VCaP (cell line): ENCODE data around the gene STX18.
"Not testable (repeated sequence)": the region's sequence is repeated elsewhere in the genome, so short reads cannot be mapped to it uniquely, and the experiment has no call there.

Source experiments
- H3K27ac ChIP-seq: fragments of 450-650 bp; 2 replicates; pipeline ENCODE4 v1.5.1; 2017
- TF ChIP-seq, protein P1 (sequence below): fragments of 450-650 bp; conservative IDR thresholded peaks from 2 replicates; pipeline ENCODE4 v1.5.1; 2017; ENCODE audit warnings: mild to moderate bottlenecking, moderate library complexity

STX18 gene

DNA sequence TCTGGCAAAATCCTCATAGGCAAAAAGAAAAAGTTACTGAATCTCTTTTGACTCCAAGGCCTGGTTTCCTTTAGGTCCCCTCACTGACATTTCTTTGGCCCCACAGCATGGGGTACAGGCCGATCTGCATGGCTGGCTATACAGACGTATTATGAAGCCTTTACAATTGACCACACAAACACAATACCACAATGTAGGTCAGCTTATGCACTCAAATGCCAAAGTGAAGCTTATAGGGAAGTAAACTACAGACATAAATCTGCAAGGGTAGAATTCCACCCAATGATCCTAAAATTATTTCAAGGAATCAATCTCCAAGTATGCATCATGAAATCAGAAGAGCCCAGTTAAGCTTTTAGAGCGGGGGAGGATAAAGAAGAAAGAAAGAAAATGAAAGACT, 20.7 kb downstream of the STX18 start:
- TF ChIP-seq, protein P1, sequence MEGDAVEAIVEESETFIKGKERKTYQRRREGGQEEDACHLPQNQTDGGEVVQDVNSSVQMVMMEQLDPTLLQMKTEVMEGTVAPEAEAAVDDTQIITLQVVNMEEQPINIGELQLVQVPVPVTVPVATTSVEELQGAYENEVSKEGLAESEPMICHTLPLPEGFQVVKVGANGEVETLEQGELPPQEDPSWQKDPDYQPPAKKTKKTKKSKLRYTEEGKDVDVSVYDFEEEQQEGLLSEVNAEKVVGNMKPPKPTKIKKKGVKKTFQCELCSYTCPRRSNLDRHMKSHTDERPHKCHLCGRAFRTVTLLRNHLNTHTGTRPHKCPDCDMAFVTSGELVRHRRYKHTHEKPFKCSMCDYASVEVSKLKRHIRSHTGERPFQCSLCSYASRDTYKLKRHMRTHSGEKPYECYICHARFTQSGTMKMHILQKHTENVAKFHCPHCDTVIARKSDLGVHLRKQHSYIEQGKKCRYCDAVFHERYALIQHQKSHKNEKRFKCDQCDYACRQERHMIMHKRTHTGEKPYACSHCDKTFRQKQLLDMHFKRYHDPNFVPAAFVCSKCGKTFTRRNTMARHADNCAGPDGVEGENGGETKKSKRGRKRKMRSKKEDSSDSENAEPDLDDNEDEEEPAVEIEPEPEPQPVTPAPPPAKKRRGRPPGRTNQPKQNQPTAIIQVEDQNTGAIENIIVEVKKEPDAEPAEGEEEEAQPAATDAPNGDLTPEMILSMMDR: no peak
- no peak overlapping the region for H3K27ac ChIP-seq

- TF ChIP-seq, protein P1: peak; percentile 78
- no peak overlapping the region for H3K27ac ChIP-seq
These were observed 22.5 kb downstream of the STX18 start for GRCh38 chr4:4519297-4519894.

DNA sequence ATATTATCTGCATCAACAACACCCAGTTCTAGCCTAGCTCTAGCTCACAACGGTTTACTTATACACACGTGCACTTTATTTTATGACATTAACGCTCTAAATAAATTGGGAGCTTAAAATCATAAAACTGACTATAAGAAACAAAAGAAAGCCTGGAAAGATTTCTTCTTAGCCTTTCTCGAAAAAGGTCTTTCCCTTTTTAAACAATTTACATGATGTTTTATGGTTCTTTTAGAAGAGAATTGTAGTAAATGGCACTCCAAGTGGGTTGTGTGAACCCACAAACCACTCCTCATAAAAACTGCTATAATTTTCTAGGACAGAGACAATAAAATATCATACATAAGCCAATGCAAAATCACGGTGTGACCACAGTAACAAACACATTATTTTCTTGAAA, 23.1 kb downstream of the STX18 start:
- no peak overlapping the region for H3K27ac ChIP-seq
- TF ChIP-seq, protein P1: no peak

DNA sequence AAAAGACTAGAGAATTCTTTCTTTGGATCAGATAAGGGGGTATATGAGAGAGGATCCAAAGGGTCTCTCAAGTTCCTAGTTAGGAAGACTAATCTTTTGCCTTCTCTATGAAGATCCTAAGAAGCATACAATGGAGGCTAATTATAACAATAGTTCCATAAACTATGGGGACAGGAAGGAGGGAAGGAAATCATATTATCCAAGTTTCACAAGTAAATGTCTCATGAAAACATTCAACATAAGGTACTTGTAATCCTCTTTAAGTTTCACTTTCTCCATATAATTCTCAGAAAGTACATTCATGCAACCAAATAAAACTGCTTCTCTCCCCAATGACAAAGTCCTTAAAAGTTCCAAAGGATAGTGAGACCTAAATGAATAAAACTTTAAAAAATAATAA, 27.1 kb downstream of the STX18 start:
- H3K27ac ChIP-seq: peak overlapping the region; percentile 25
- TF ChIP-seq, protein P1: no peak

DNA sequence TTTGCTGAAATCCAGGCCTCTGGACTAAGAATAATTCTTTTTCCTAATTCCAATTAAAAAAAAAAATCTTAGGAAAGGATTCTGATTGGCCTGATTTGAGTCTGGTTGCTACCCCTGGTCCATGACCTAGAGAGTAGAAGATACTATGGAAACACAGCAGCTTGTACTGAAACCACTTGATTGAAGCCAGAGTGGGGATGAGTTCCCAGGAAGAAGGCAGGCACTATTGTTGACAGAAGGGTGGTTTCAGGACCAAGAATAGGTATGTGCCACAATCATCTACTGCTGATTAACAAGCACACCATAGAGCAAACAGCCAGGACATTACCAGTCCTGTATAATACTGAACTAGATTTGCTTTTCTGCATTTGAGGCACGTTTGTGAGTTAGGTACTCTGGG, 29.6 kb downstream of the STX18 start:
- TF ChIP-seq, protein P1: no peak
- H3K27ac ChIP-seq: no peak overlapping the region

- not testable (repeated sequence) for H3K27ac ChIP-seq
These were observed 31.2 kb downstream of the STX18 start for GRCh38 chr4:4510641-4511040.

DNA sequence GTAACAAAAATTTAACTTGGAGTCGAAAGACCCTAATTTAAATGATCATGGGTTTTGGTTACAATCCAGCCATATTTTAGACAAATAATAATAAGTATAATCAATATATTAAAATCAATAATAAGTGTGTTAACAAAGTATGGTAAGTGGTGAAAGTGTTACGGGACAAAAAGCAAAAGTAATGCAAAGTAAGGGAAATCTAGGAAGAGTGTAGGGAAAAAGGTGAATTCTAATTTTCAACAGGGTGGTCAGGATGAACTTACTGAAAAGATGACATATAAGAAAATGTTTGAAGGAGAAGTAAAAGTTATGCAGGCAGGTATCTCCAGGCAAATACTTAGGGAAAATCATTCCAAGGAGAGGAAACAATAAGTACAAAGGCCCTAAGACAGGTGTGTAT, 32.3 kb downstream of the STX18 start:
- TF ChIP-seq, protein P1: no peak
- no peak overlapping the region for H3K27ac ChIP-seq

DNA sequence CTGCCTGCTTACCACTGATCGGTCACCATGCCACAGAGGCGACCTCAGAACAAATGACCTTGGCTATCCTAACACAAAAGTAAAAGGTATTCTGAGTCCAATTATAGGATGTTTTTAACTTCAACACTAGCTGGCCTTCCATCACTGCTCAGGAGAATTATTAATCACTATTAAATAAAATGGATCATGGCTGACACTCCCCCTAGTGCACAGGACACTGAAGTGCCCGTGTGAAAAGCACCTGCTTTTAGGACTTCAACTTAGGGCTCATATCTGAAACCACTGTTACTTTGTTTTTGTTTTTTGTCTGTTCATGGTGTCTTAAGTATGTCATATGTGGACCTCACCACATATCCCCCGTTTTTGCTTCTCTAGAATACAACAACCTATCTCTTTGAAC, 33.9 kb downstream of the STX18 start:
- TF ChIP-seq, protein P1: peak; percentile 83

More for the DNA sequence above, 33.9 kb downstream of the STX18 start:
- peak overlapping the region; percentile 58 for H3K27ac ChIP-seq
